Body of pancreas (tissue), 4 donors: ENCODE results near the gene ARGLU1. TPM values are rescaled to one million over a fixed set of nuclear protein-coding genes. Genes with fewer than 3 reads are reported as not detected.

Experiments used
- ATAC-seq: fragments of 150-250 bp; one replicate; pipeline ENCODE4 v1.9.1; 2016
- DNase-seq, 4 donors: peaks; one replicate each; pipeline ENCODE4 v3.0.0-alpha.2; 2019
- H3K27ac ChIP-seq, 4 donors: fragments of 200-600 bp; sonication (generic); 1 replicate in 3 of 4; 2 replicates in 1 of 4; pipeline versions ENCODE4 v1.5.1 to v1.6.1; 2016 to 2019; ENCODE audit warnings: mild to moderate bottlenecking in 1 of 4, mixed read lengths in 1 of 4, moderate library complexity in 1 of 4
- H3K27me3 ChIP-seq, 2 donors: fragments of 200-600 bp; sonication (generic); one replicate each; pipeline ENCODE4 v1.6.0; 2016; ENCODE audit warnings: mild to moderate bottlenecking in 1 of 2
- H3K36me3 ChIP-seq, 2 donors: fragments of 200-600 bp; sonication (generic); replicated peaks in 1 of 2; 2 replicates each; pipeline ENCODE4 v1.5.1; 2016; ENCODE audit warnings: low read depth in 2 of 2; ENCODE audit not compliant: insufficient read depth in 1 of 2
- H3K4me1 ChIP-seq: fragments of 200-600 bp; sonication (generic); one replicate; pipeline ENCODE4 v1.6.0; 2016
- H3K4me3 ChIP-seq, 2 donors: fragments of 200-600 bp; sonication (generic); 1 replicate in 1 of 2; 2 replicates in 1 of 2; pipeline ENCODE4 v1.5.1; 2016 to 2019
- H3K9me3 ChIP-seq, 3 donors: fragments of 200-600 bp; sonication (generic); 1 replicate in 2 of 3; 2 replicates in 1 of 3; pipeline ENCODE4 v1.5.1; 2016
- POLR2A ChIP-seq, 3 donors: fragments of 450-650 bp; IDR thresholded peaks; one replicate each; pipeline ENCODE4 v1.6.1; 2016; ENCODE audit warnings: antibody characterized with exemption in 3 of 3, mild to moderate bottlenecking in 2 of 3
- WGBS, 2 donors: methylation state at CpG; one replicate each; pipeline ENCODE4 v1.1.5; 2017; 5-methylcytosine and 5-hydroxymethylcytosine counted together
- intact Hi-C: fragments of 100-400 bp; cut with DNase I; formaldehyde crosslinking; loops from one replicate; pipeline ENCODE4 v1.15.1; 2023
- total RNA-seq, 2 donors: library from RNA; depleted of rRNA; stranded (reverse); fragments of >200 nt; gene quantifications; one replicate each; pipeline ENCODE4 v1.1.0, GENCODE V29; 2016
- TF ChIP-seq, protein P1 (sequence below), 7 experiments: fragments of 450-650 bp in 4 of 7; fragments of 200-600 bp in 3 of 7; sonication (generic) in 3 of 7; IDR thresholded peaks; one replicate each; pipeline ENCODE4 v1.5.1; 2016 to 2019; ENCODE audit warnings: antibody characterized with exemption in 7 of 7

ARGLU1 gene
- total RNA-seq, 2 donors from 2014 or later, result 76.8 to 86.9 TPM

DNA sequence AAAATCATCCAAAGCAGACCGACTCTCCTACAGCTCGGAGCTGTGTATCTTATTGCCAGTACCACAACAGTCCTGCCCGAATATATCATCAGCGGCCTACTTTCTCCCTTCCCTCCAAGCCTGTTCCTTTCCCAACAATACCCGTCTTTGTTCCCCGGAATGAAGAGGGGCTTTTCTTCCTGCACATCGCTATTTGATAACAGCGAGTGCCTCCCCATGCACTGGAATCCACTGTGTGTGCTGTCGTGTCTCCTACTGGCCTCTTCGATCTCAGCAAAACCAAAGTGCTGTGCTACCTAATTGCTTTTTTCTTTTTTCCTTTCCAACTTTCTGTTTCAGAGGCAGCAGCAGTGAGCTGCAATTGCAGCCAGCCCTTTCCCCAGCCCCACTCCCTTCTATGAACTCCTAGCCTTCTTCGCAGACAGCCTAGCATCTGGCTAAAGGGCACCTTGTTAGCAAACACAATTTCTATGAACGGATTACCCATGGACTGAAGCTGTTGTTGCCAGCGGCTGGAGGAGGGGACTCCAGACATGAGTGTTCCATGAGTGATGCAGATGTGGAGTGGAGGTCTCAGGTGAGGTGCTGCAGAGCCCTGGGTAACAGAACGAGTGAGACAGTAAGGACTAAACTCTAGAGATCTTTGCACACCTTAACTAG, 75.9 kb downstream of the ARGLU1 start:
- no peak for TF ChIP-seq POLR2A (IDR thresholded peaks at IDR 0.05)
- TF ChIP-seq, protein P1, sequence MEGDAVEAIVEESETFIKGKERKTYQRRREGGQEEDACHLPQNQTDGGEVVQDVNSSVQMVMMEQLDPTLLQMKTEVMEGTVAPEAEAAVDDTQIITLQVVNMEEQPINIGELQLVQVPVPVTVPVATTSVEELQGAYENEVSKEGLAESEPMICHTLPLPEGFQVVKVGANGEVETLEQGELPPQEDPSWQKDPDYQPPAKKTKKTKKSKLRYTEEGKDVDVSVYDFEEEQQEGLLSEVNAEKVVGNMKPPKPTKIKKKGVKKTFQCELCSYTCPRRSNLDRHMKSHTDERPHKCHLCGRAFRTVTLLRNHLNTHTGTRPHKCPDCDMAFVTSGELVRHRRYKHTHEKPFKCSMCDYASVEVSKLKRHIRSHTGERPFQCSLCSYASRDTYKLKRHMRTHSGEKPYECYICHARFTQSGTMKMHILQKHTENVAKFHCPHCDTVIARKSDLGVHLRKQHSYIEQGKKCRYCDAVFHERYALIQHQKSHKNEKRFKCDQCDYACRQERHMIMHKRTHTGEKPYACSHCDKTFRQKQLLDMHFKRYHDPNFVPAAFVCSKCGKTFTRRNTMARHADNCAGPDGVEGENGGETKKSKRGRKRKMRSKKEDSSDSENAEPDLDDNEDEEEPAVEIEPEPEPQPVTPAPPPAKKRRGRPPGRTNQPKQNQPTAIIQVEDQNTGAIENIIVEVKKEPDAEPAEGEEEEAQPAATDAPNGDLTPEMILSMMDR (IDR thresholded peaks at IDR 0.05), result no peak
- Histone ChIP-seq H3K9me3 (no peaks in the 10 kb centered on the region), H3K4me1 (no peaks in the 10 kb centered on the region), H3K27me3 (no peaks in the 10 kb centered on the region), H3K4me3 (no peak overlapping the region), H3K36me3 (no peaks in the 10 kb centered on the region), H3K27ac (no peak overlapping the region)
- WGBS, 2 donors, result 75 to 79% methylated on average over 14 of the region's 14 CpGs
- DNase-seq (no peak), ATAC-seq (no peak)
- intact Hi-C loops, result no loop called here

Other genes starting within 250 kb of the ARGLU1 start
- gene EFNB2, start 32.5 kb downstream of the ARGLU1 start, total RNA-seq, result 1 to 10 TPM; 4.6 to 6.7 TPM